Measurements from ENCODE around the gene MICU1.
"Not testable (repeated sequence)": the region's sequence is repeated elsewhere in the genome, so short reads cannot be mapped to it uniquely, and the experiment has no call there.

Gene MICU1

GRCh38 chr10:72379062-72379461, 246.8 kb downstream of the MICU1 start:
- DNase-seq, result no peak

GRCh38 chr10:72375585-72375984, 250.3 kb downstream of the MICU1 start:
- no peak for DNase-seq

- no peak for DNase-seq
Observed at GRCh38 chr10:72375173-72375572, 250.7 kb downstream of the MICU1 start.

- no peak for DNase-seq
Observed at GRCh38 chr10:72370201-72370722, 255.6 kb downstream of the MICU1 start.

GRCh38 chr10:72367301-72367960, 258.4 kb downstream of the MICU1 start:
- no peak for DNase-seq

- no peak for DNase-seq
Observed at GRCh38 chr10:72365106-72365895, 260.6 kb downstream of the MICU1 start.

- peak; percentile 76 for DNase-seq
Observed at GRCh38 chr10:72364239-72364777, 261.6 kb downstream of the MICU1 start.

GRCh38 chr10:72356987-72357386, 268.9 kb downstream of the MICU1 start:
- no peak for DNase-seq

- no peak for DNase-seq
Observed at GRCh38 chr10:72356115-72356514, 269.8 kb downstream of the MICU1 start.

- DNase-seq, result no peak
Observed at GRCh38 chr10:72355214-72355555, 270.7 kb downstream of the MICU1 start.

GRCh38 chr10:72354356-72355213, 271.3 kb downstream of the MICU1 start, which contains the start of gene DNAJB12:
Gene DNAJB12, minus strand, starts transcription at chr10:72354919. Its CDS starts 22 bp downstream, at chr10:72354897.
- peak; percentile 86 for DNase-seq

GRCh38 chr10:72353965-72354355, 271.9 kb downstream of the MICU1 start:
- no peak for DNase-seq

- DNase-seq, result no peak
Observed at GRCh38 chr10:72353028-72353964, 272.6 kb downstream of the MICU1 start.

- DNase-seq, result no peak
Observed at GRCh38 chr10:72351479-72351878, 274.4 kb downstream of the MICU1 start.

- DNase-seq, result no peak
Observed at GRCh38 chr10:72349438-72349837, 276.4 kb downstream of the MICU1 start.

- no peak for DNase-seq
Observed at GRCh38 chr10:72348282-72348681, 277.6 kb downstream of the MICU1 start.

- DNase-seq, result not testable (repeated sequence)
Observed at GRCh38 chr10:72346117-72346516, 279.8 kb downstream of the MICU1 start.

- DNase-seq, result no peak
Observed at GRCh38 chr10:72344932-72345331, 280.9 kb downstream of the MICU1 start.

GRCh38 chr10:72342911-72343310, 283.0 kb downstream of the MICU1 start:
- DNase-seq, result no peak

- DNase-seq, result peak; percentile 63
Observed at GRCh38 chr10:72340510-72341261, 285.2 kb downstream of the MICU1 start.

GRCh38 chr10:72338180-72338579, 287.7 kb downstream of the MICU1 start:
- DNase-seq, result no peak

All from activated effector memory CD4-positive, alpha-beta T cell treated with Interleukin-2 at 50 U/mL for 16 hours (primary cell).